SU-DHL-6 (cell line): ENCODE data around the gene CYTH1.

Experiments used
- CTCF ChIP-seq: fragments of 200-600 bp; sonication (generic); IDR thresholded peaks from one replicate; pipeline ENCODE4 v1.5.1; 2017; ENCODE audit warnings: antibody characterized with exemption, mild to moderate bottlenecking, low read length, moderate library complexity; ENCODE audit not compliant: insufficient read depth, poor library complexity, severe bottlenecking
- EZH2phosphoT487 ChIP-seq: fragments of 200-600 bp; sonication (generic), shearing (Covaris generic); conservative IDR thresholded peaks from 2 replicates; pipeline ENCODE4 v1.6.1; 2018; ENCODE audit warnings: mild to moderate bottlenecking, antibody characterized with exemption, low read length, moderate library complexity, mixed read lengths

GRCh38 chr17:78675316-78675616 is 106.8 kb downstream of the CYTH1 start:
- TF ChIP-seq CTCF (no peak), EZH2phosphoT487 (no peak)
